ENCODE measurements around the gene CIC. TPM values are rescaled to one million over a fixed set of nuclear protein-coding genes. Genes with fewer than 3 reads are reported as not detected.
A peak's percentile ranks its signal among the peaks of the same experiment; 100 is the strongest.

The CIC gene
- total and polyA plus RNA-seq, 3 experiments from 2014 or later, result 2.7 to 60.4 (median 53.9) TPM

GRCh38 chr19:42245231-42245630, 23.8 kb upstream of the CIC start:
- H3K27me3 ChIP-seq (ENCODE audit: insufficient read depth, low read length, poor library complexity, severe bottlenecking), result no peaks in the 10 kb centered on the region
- POLR2A ChIA-PET, result interaction anchor here (0.7 to 3.9 kb wide), 5 partner anchors 25 to 112 kb away, joined by 3 to 26 read pairs (median 4); partner anchors contain the start of gene PAFAH1B3
- no peaks in the 10 kb centered on the region for H3K9me3 ChIP-seq (ENCODE audit: low read length)
- Mint-ChIP-seq H3K4me1 (peaks cover 36 to 56% (median 39%) of the 10 kb centered on the region in 3 donors), H3K4me3 (peak overlapping the region in 6 of 7 donors; percentile 94 to 99 (median 98)), H3K27me3 (peaks cover 0 to 2% of the 10 kb centered on the region in 2 donors), H3K9me3 (no peaks in the 10 kb centered on the region), H3K36me3 (peaks cover 0 to 28% (median 1%) of the 10 kb centered on the region in 3 donors), H3K27ac (peak overlapping the region; percentile 95 to 99 (median 98))
- H3K4me3 ChIP-seq (ENCODE audit: low read length), result no peak overlapping the region
- no peak overlapping the region for H3K27ac ChIP-seq (ENCODE audit: low read depth, low read length)
- H3K36me3 ChIP-seq (ENCODE audit: insufficient read depth, low read length), result no peaks in the 10 kb centered on the region
- DNase-seq, result no peak
- H3K4me1 ChIP-seq (ENCODE audit: insufficient read depth, low read length), result peaks cover 35% of the 10 kb centered on the region
- CTCF ChIA-PET, result interaction anchor here (1.0 to 8.6 kb wide), 11 partner anchors 8 to 386 kb away, joined by 3 to 72 read pairs (median 3); partner anchors contain the start of genes POU2F2 and RPS19

DNA sequence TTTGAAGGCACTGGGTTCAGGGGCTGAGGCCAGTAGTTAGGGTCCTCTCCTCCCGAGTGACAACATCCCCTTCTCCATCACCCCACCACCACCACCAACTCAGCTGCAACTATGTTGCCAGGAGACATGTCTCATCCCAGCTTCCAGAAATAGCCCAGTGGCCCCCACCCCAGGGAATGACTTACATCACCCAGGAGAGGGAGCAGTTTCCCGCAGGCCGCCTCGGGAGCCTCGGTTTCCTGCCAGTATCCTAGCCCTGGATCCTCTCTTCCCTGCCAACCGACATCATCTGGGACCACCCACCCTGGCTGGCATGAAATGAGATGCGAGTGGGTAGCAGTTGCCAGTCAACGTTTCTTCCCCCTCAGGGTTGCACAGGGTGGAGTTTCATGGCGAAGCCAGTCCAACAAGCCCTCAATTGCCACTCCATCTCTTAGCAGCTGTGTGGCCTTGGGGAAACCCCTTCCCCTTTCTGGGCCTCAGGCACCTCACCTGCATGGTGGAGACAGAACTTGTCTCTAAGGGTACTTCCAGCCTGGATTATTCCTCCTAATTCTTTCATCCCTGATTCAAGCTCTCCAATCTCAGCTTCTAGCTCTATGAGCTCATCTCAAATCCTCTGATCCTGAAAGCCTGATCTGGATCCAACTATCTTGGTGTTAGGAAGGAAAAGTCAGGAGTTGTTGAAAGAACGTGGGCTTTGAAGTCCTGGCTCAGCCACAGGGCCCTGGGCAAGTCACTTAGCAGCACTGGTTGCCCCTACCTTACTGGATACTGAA, 22.7 kb upstream of the CIC start:
- ChIA-PET POLR2A (interaction anchor here (1.0 to 1.4 kb wide), 3 partner anchors 9 to 38 kb away, joined by 3 to 6 read pairs (median 5); partner anchors contain the start of gene ERF), CTCF (interaction anchor here (1.0 to 8.6 kb wide), 5 partner anchors 13 to 138 kb away, joined by 3 to 72 read pairs (median 3); no protein-coding TSS in a partner anchor)
- H3K4me1 Mint-ChIP-seq, result peaks cover 25 to 53% (median 32%) of the 10 kb centered on the region in 3 donors
- peaks cover 33% of the 10 kb centered on the region for H3K4me1 ChIP-seq (ENCODE audit: insufficient read depth, low read length)
- H3K4me3 ChIP-seq (ENCODE audit: low read length), result no peak overlapping the region
- no peaks in the 10 kb centered on the region for H3K36me3 ChIP-seq (ENCODE audit: insufficient read depth, low read length)
- H3K27ac Mint-ChIP-seq, result peak overlapping the region in 5 of 8 donors; percentile 11 to 71 (median 22)
- H3K9me3 Mint-ChIP-seq, result no peaks in the 10 kb centered on the region
- peak overlapping the region in 1 of 7 donors; percentile 45 for H3K4me3 Mint-ChIP-seq
- no peak for DNase-seq
- H3K27me3 ChIP-seq (ENCODE audit: insufficient read depth, low read length, poor library complexity, severe bottlenecking), result no peaks in the 10 kb centered on the region
- peaks cover 0 to 2% of the 10 kb centered on the region in 2 donors for H3K27me3 Mint-ChIP-seq
- H3K9me3 ChIP-seq (ENCODE audit: low read length), result no peaks in the 10 kb centered on the region
- peaks cover 0 to 23% (median 1%) of the 10 kb centered on the region in 3 donors for H3K36me3 Mint-ChIP-seq
- no peak overlapping the region for H3K27ac ChIP-seq (ENCODE audit: low read depth, low read length)

GRCh38 chr19:42246922-42247639, 22.0 kb upstream of the CIC start:
- ChIA-PET CTCF (interaction anchor here (1.0 to 8.6 kb wide), 3 partner anchors 32 to 139 kb away, joined by 3 to 72 read pairs (median 4); no protein-coding TSS in a partner anchor), POLR2A (interaction anchor here (1.0 to 1.4 kb wide), 3 partner anchors 8 to 37 kb away, joined by 3 to 6 read pairs (median 5); partner anchors contain the start of gene ERF)
- peaks cover 0 to 2% of the 10 kb centered on the region in 2 donors for H3K27me3 Mint-ChIP-seq
- peaks cover 34% of the 10 kb centered on the region for H3K4me1 ChIP-seq (ENCODE audit: insufficient read depth, low read length)
- peaks cover 0 to 1% (median 0%) of the 10 kb centered on the region in 5 donors for H3K9me3 Mint-ChIP-seq
- no peaks in the 10 kb centered on the region for H3K27me3 ChIP-seq (ENCODE audit: insufficient read depth, low read length, poor library complexity, severe bottlenecking)
- no peak overlapping the region for H3K4me3 Mint-ChIP-seq
- H3K4me3 ChIP-seq (ENCODE audit: low read length), result no peak overlapping the region
- no peak overlapping the region for H3K27ac ChIP-seq (ENCODE audit: low read depth, low read length)
- H3K36me3 Mint-ChIP-seq, result peaks cover 0 to 23% (median 1%) of the 10 kb centered on the region in 3 donors
- no peaks in the 10 kb centered on the region for H3K36me3 ChIP-seq (ENCODE audit: insufficient read depth, low read length)
- H3K9me3 ChIP-seq (ENCODE audit: low read length), result no peaks in the 10 kb centered on the region
- peaks cover 25 to 53% (median 34%) of the 10 kb centered on the region in 3 donors for H3K4me1 Mint-ChIP-seq
- no peak for DNase-seq
- H3K27ac Mint-ChIP-seq, result peak overlapping the region in 7 of 8 donors; percentile 17 to 87 (median 64)

- H3K4me3 ChIP-seq (ENCODE audit: low read length), result no peak overlapping the region
- peaks cover 31 to 58% (median 36%) of the 10 kb centered on the region in 3 donors for H3K4me1 Mint-ChIP-seq
- peaks cover 0 to 5% of the 10 kb centered on the region in 2 donors for H3K27me3 Mint-ChIP-seq
- no peak overlapping the region for H3K27ac Mint-ChIP-seq
- no peaks in the 10 kb centered on the region for H3K36me3 ChIP-seq (ENCODE audit: insufficient read depth, low read length)
- peaks cover 40% of the 10 kb centered on the region for H3K4me1 ChIP-seq (ENCODE audit: insufficient read depth, low read length)
- no peak for DNase-seq
- no peak overlapping the region for H3K27ac ChIP-seq (ENCODE audit: low read depth, low read length)
- peaks cover 0 to 22% (median 1%) of the 10 kb centered on the region in 3 donors for H3K36me3 Mint-ChIP-seq
- no peaks in the 10 kb centered on the region for H3K9me3 ChIP-seq (ENCODE audit: low read length)
- no peak overlapping the region for H3K4me3 Mint-ChIP-seq
- ChIA-PET CTCF (interaction anchor here (1.2 to 8.6 kb wide), 2 partner anchors 32 to 33 kb away, joined by 4 to 72 read pairs; no protein-coding TSS in a partner anchor), POLR2A (interaction anchor here (1.0 to 1.4 kb wide), 2 partner anchors 23 to 37 kb away, joined by 3 to 5 read pairs; no protein-coding TSS in a partner anchor)
- peaks cover 0 to 1% (median 0%) of the 10 kb centered on the region in 5 donors for H3K9me3 Mint-ChIP-seq
- H3K27me3 ChIP-seq (ENCODE audit: insufficient read depth, low read length, poor library complexity, severe bottlenecking), result no peaks in the 10 kb centered on the region
Measured at GRCh38 chr19:42247640-42248199, 21.3 kb upstream of the CIC start.

DNA sequence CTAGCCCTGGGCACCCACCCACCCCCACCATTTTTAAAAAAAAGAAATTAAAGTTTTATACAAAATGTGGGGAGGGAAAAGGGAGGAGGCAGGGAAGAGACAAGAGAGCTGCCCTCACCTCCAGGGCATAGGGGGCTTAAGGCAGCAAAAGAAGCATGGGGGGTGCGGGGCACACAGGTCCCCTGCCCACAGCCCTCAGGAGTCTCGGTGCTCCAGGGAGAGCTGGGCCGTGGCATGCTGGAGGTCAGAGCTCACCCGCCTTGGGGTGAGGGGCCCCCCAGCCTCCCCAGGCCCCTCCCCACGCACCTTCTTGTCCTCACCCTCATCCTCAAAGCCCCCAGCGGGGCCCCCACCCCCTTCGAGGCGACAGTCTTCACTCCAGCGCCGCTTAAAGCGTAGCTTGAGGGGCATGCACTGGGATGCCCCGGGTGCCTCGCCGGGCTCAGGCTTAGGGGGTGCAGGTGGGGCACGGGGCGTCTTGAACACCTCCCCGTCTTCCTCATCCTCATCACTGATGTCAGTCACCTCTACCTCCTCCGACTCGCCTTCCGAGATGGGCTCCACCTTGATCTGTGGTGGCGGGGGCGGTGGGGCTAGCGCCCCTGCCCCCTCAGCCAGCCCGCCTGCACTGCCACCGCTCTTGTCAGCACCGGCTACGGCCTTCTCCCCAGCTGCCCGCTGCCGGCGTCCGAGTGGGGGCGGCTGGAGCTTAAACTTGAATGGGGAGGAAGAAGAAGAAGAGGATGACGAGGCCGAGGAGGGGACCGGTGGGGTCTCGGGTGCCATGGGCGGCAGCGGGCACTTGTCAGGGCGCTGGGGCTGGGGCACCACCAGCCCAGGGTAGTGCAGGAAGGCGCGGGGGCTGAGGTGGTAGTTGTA, 20.5 kb upstream of the CIC start:
- ChIA-PET POLR2A (no interaction called here), CTCF (interaction anchor here (8.6 kb wide), 1 partner anchor 31 kb away, joined by 72 read pairs; no protein-coding TSS in a partner anchor)
- DNase-seq, result no peak
- Mint-ChIP-seq H3K27me3 (peaks cover 0 to 5% of the 10 kb centered on the region in 2 donors), H3K4me1 (peaks cover 28 to 56% (median 32%) of the 10 kb centered on the region in 3 donors), H3K27ac (peak overlapping the region in 1 of 8 donors; percentile 64), H3K36me3 (peaks cover 0 to 17% (median 1%) of the 10 kb centered on the region in 3 donors), H3K4me3 (peak overlapping the region in 1 of 7 donors; percentile 40), H3K9me3 (peaks cover 0 to 1% (median 0%) of the 10 kb centered on the region in 5 donors)
- no peaks in the 10 kb centered on the region for H3K36me3 ChIP-seq (ENCODE audit: insufficient read depth, low read length)
- H3K27me3 ChIP-seq (ENCODE audit: insufficient read depth, low read length, poor library complexity, severe bottlenecking), result no peaks in the 10 kb centered on the region
- no peak overlapping the region for H3K27ac ChIP-seq (ENCODE audit: low read depth, low read length)
- no peaks in the 10 kb centered on the region for H3K9me3 ChIP-seq (ENCODE audit: low read length)
- H3K4me1 ChIP-seq (ENCODE audit: insufficient read depth, low read length), result peaks cover 42% of the 10 kb centered on the region
- no peak overlapping the region for H3K4me3 ChIP-seq (ENCODE audit: low read length)

DNA sequence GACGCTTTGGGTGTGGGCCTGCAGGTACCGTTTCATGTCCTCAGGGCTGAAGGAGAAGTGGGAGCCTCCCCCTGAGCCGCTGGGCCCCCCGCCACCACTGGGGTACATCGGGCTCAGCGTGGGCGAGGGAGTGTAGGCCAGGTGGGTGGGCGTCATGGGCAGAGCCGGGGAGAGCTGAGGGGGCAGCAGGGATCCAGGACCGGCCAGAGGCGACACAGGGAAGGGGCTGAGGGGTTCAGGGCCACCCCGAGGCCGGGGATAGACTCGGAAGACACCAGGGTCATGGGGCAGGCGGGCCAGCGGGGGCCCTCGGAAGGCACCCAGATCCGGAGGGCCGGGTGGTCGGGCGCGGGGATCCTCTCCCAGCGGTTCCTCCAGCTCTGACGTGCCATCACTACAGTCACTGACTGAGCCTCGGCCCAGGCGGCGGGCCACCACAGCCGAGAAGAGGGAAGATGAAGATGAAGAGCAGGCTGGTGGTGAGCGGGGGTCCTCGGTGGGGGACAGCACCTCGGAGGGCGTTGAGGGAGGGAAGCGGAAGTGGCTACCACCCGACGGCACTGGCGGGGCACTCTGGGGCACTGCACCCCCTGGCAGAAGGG, 19.8 kb upstream of the CIC start:
- CTCF ChIA-PET, result no interaction called here
- H3K27me3 ChIP-seq (ENCODE audit: insufficient read depth, low read length, poor library complexity, severe bottlenecking), result no peaks in the 10 kb centered on the region
- no peaks in the 10 kb centered on the region for H3K36me3 ChIP-seq (ENCODE audit: insufficient read depth, low read length)
- H3K4me3 ChIP-seq (ENCODE audit: low read length), result no peak overlapping the region
- Mint-ChIP-seq H3K4me3 (peak overlapping the region in 1 of 7 donors; percentile 40), H3K27me3 (peaks cover 0 to 5% of the 10 kb centered on the region in 2 donors), H3K27ac (peak overlapping the region in 1 of 8 donors; percentile 64), H3K36me3 (peaks cover 0 to 16% (median 1%) of the 10 kb centered on the region in 3 donors), H3K4me1 (peaks cover 26 to 51% (median 31%) of the 10 kb centered on the region in 3 donors), H3K9me3 (peaks cover 0 to 1% (median 0%) of the 10 kb centered on the region in 5 donors)
- H3K4me1 ChIP-seq (ENCODE audit: insufficient read depth, low read length), result peaks cover 35% of the 10 kb centered on the region
- DNase-seq, result no peak
- H3K27ac ChIP-seq (ENCODE audit: low read depth, low read length), result no peak overlapping the region
- POLR2A ChIA-PET, result no interaction called here
- H3K9me3 ChIP-seq (ENCODE audit: low read length), result no peaks in the 10 kb centered on the region

All from CD8-positive, alpha-beta memory T cell (primary cell).